Fibroblast of skin of right biceps (primary cell): ENCODE data around the gene SLC25A25.
A peak's percentile ranks its signal among the peaks of the same experiment; 100 is the strongest.

Source experiments
- DNase-seq: peaks from one replicate; pipeline ENCODE4 v3.0.0-alpha.2; 2013

Gene SLC25A25

GRCh38 chr9:128114326-128115186 lies 46.5 kb downstream of the SLC25A25 start:
- no peak for DNase-seq

GRCh38 chr9:128115187-128116103 lies 47.4 kb downstream of the SLC25A25 start:
- no peak for DNase-seq

GRCh38 chr9:128116104-128117083 lies 48.4 kb downstream of the SLC25A25 start:
- no peak for DNase-seq

- DNase-seq = peak; percentile 79
Observed at GRCh38 chr9:128117613-128118471, 49.8 kb downstream of the SLC25A25 start.

- DNase-seq = no peak
Observed at GRCh38 chr9:128118472-128118857, 50.4 kb downstream of the SLC25A25 start.

- no peak for DNase-seq
Observed at GRCh38 chr9:128118971-128119665, 51.1 kb downstream of the SLC25A25 start.

GRCh38 chr9:128120061-128120740 lies 52.2 kb downstream of the SLC25A25 start:
- no peak for DNase-seq

GRCh38 chr9:128120741-128121465 lies 52.9 kb downstream of the SLC25A25 start:
- no peak for DNase-seq

GRCh38 chr9:128121466-128121810 lies 53.4 kb downstream of the SLC25A25 start:
- no peak for DNase-seq

GRCh38 chr9:128121924-128122808 lies 54.1 kb downstream of the SLC25A25 start:
- DNase-seq = no peak

GRCh38 chr9:128122809-128123175 lies 54.8 kb downstream of the SLC25A25 start:
- DNase-seq = no peak

GRCh38 chr9:128123451-128124080 lies 55.5 kb downstream of the SLC25A25 start:
- no peak for DNase-seq

- no peak for DNase-seq
Observed at GRCh38 chr9:128124451-128124850, 56.4 kb downstream of the SLC25A25 start.

- peak; percentile 52 for DNase-seq
Observed at GRCh38 chr9:128124873-128125579, 57.0 kb downstream of the SLC25A25 start.

GRCh38 chr9:128125580-128126354 lies 57.7 kb downstream of the SLC25A25 start:
- peak; percentile 18 for DNase-seq

GRCh38 chr9:128127568-128127989 lies 59.5 kb downstream of the SLC25A25 start, which contains the start of gene PTGES2:
TSS of gene PTGES2 (minus strand) at chr9:128127729. CDS start at chr9:128127717, 12 bp downstream.
- DNase-seq = peak; percentile 89
